Measurements from ENCODE around the gene NAB2. TPM values are rescaled to one million over a fixed set of nuclear protein-coding genes. Genes with fewer than 3 reads are reported as not detected.
A peak's percentile ranks its signal among the peaks of the same experiment; 100 is the strongest.

Gene NAB2
- total RNA-seq, 2 donors from 2014 or later = 19.0 to 65.5 TPM

DNA sequence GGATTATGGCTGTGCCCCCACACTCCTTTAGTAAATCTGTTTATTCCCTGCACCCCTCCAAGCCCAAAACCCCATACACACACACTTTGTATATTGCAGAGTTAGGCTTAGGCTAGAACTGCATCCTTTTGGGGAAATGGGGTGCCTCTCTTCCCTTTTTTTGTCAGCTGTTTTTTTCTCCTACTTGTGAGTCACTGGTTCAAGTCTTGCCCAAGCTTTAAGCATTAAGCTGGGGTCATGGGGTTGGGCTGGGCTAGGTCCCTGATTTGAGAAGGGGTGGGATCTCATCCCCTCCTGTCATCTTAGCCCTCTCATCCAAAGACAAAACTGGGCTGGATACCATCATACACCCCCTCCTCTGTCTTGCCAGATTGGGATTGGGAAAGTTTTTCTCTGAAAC lies 41.0 kb downstream of the NAB2 start:
- H3K9me3 ChIP-seq = no peaks in the 10 kb centered on the region
- intact Hi-C loops (cut with DNase I) = loop anchor here (1.0 kb wide), 1 partner anchor 21 kb away; no protein-coding TSS in a partner anchor
- no peaks in the 10 kb centered on the region for H3K36me3 ChIP-seq
- H3K4me3 ChIP-seq = peak overlapping the region; percentile 60 to 83
- DNase-seq (ENCODE audit: low spot score) = no peak
- TF ChIP-seq, protein P1, sequence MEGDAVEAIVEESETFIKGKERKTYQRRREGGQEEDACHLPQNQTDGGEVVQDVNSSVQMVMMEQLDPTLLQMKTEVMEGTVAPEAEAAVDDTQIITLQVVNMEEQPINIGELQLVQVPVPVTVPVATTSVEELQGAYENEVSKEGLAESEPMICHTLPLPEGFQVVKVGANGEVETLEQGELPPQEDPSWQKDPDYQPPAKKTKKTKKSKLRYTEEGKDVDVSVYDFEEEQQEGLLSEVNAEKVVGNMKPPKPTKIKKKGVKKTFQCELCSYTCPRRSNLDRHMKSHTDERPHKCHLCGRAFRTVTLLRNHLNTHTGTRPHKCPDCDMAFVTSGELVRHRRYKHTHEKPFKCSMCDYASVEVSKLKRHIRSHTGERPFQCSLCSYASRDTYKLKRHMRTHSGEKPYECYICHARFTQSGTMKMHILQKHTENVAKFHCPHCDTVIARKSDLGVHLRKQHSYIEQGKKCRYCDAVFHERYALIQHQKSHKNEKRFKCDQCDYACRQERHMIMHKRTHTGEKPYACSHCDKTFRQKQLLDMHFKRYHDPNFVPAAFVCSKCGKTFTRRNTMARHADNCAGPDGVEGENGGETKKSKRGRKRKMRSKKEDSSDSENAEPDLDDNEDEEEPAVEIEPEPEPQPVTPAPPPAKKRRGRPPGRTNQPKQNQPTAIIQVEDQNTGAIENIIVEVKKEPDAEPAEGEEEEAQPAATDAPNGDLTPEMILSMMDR (IDR thresholded peaks at IDR 0.05) = no peak
- TF ChIP-seq POLR2A (IDR thresholded peaks at IDR 0.05) (no peak), POLR2AphosphoS5 (IDR thresholded peaks at IDR 0.05) (no peak)
- H3K4me1 ChIP-seq (replicated peaks) = no peaks in the 10 kb centered on the region
- H3K27me3 ChIP-seq (replicated peaks; ENCODE audit: insufficient read depth) = no peaks in the 10 kb centered on the region
- H3K27ac ChIP-seq = peak overlapping the region; percentile 94 to 99

DNA sequence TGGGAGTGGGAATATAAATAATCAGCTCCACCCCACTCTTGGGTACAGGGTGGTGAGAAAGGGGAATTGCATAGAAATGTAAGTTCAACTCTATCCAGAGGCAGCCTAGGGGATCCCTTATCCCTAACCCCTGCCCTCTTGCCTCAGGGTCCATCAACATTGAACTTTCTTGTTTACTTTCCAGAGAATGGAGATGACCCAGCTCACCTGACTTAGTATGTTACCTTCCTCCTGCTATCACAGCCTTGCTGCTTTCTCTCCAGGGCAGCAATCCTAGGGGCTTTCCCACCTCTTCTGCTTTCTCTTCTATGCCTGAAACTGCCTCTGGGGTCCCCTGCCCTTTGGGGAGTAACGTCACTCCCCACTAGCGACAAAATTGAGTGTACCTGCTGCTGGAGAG lies 42.0 kb downstream of the NAB2 start:
- TF ChIP-seq POLR2AphosphoS5 (IDR thresholded peaks at IDR 0.05) = no peak
- TF ChIP-seq POLR2A (IDR thresholded peaks at IDR 0.05) = no peak
- TF ChIP-seq, protein P1 (IDR thresholded peaks at IDR 0.05) = no peak
- Histone ChIP-seq H3K27me3 (replicated peaks; ENCODE audit: insufficient read depth) (no peaks in the 10 kb centered on the region), H3K9me3 (no peaks in the 10 kb centered on the region), H3K4me1 (replicated peaks) (no peaks in the 10 kb centered on the region), H3K4me3 (no peak overlapping the region), H3K36me3 (no peaks in the 10 kb centered on the region), H3K27ac (peak overlapping the region; percentile 30 to 99)
- WGBS = 59% methylated on average over 2 of the region's 2 CpGs
- intact Hi-C loops (cut with DNase I) = no loop called here
- DNase-seq (ENCODE audit: low spot score) = no peak

DNA sequence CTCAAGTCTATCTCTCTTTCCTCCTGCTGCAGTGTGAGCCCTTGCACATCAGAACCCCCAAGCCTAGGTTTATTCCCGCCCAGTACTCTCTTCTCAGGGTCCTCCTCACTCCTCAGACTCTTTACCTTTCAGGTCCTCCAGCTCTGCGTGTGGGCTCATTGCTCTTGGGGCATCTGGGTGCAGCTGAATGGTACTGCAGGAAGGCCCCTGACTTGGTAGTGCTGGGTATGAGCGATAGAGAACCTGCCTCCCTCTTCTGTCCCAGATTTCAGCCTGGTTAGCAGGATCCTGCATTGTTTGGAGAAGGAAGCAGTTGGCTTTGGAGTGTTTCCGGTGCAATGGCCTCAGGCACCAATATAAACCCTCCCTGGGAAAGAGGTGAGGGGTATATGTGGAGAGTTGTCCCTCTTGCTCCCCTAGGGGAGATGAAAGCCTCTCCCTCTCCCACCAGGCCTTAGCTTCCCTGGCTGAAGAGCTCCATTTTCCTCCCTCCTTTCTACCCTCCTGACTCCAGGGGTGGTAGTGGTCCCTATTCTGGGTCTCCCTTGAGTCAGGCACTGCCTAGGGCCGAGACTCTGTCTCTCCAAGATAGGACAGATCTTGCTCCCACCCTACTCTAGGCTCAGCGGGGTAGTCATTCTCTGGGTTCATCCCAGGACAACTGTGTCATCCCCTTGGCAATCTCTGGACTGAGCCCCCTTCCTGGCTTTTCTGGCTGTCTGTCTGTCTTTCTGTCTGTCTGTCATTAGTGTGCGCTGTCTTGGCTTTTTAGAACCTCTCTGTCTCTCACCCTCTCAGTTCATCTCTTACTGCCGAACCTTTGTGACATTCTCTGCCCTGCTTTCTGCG lies 43.2 kb downstream of the NAB2 start:
- TF ChIP-seq POLR2A (IDR thresholded peaks at IDR 0.05) = no peak
- TF ChIP-seq POLR2AphosphoS5 (IDR thresholded peaks at IDR 0.05) = no peak
- TF ChIP-seq, protein P1 (IDR thresholded peaks at IDR 0.05) = no peak
- no peaks in the 10 kb centered on the region for H3K36me3 ChIP-seq
- H3K27ac ChIP-seq = peak overlapping the region; percentile 30 to 57
- intact Hi-C loops (cut with DNase I) = no loop called here
- no peak for DNase-seq (ENCODE audit: low spot score)
- no peak overlapping the region for H3K4me3 ChIP-seq
- 63% methylated on average over 9 of the region's 9 CpGs for WGBS
- H3K27me3 ChIP-seq (replicated peaks; ENCODE audit: insufficient read depth) = no peaks in the 10 kb centered on the region
- no peaks in the 10 kb centered on the region for H3K9me3 ChIP-seq
- no peaks in the 10 kb centered on the region for H3K4me1 ChIP-seq (replicated peaks)

DNA sequence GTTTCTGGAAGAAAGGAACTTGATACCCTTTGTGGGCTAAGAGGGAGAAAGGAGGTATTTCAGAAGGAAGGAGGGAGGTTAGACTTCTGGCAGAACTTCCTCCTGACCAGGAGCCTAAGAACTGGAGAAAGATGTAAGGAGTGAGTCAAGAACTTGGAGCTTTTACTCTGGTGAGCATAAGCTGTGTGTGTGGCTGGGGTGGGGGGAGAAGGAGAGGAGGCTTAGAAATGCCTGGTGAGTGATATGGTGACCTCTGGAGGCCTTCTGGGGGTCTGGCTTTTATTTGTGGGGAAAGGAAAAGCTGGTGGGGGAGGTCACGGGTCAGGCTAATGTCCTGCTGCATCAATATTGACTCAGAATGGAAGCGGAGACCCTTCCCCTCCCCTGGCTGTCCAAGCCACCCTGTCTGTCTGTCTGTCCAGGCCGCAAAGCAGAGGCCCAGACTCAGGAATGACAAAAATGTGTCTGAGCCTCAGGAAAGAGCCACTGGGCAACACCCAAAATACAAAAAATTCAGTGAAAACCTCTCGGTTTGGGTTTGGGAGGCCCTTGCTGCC lies 44.2 kb downstream of the NAB2 start:
- 60% methylated on average over 4 of the region's 4 CpGs for WGBS
- no peak for DNase-seq (ENCODE audit: low spot score)
- no peaks in the 10 kb centered on the region for H3K9me3 ChIP-seq
- H3K4me3 ChIP-seq = no peak overlapping the region
- no peaks in the 10 kb centered on the region for H3K36me3 ChIP-seq
- no peak for TF ChIP-seq POLR2A (IDR thresholded peaks at IDR 0.05)
- TF ChIP-seq, protein P1 (IDR thresholded peaks at IDR 0.05) = no peak
- TF ChIP-seq POLR2AphosphoS5 (IDR thresholded peaks at IDR 0.05) = no peak
- no peaks in the 10 kb centered on the region for H3K4me1 ChIP-seq (replicated peaks)
- peak overlapping the region; percentile 30 to 57 for H3K27ac ChIP-seq
- intact Hi-C loops (cut with DNase I) = no loop called here
- H3K27me3 ChIP-seq (replicated peaks; ENCODE audit: insufficient read depth) = no peaks in the 10 kb centered on the region
